Endothelial cell (in vitro differentiated cells): ENCODE results near the gene HABP2. TPM values are rescaled to one million over a fixed set of nuclear protein-coding genes. Genes with fewer than 3 reads are reported as not detected.

Source experiments
- DNase-seq: peaks from one replicate; pipeline ENCODE4 v3.0.0; 2021; ENCODE audit warnings: low spot score
- H3K27ac Mint-ChIP-seq: one replicate; pipeline ENCODE4 v1.8.0; 2021; ENCODE audit warnings: mixed read lengths, inconsistent platforms; ENCODE audit not compliant: unreplicated experiment
- H3K27me3 Mint-ChIP-seq: one replicate; pipeline ENCODE4 v1.8.0; 2021; ENCODE audit warnings: mild to moderate bottlenecking, moderate library complexity, mixed read lengths, inconsistent platforms; ENCODE audit not compliant: unreplicated experiment
- H3K36me3 Mint-ChIP-seq: one replicate; pipeline ENCODE4 v1.8.0; 2021; ENCODE audit warnings: mild to moderate bottlenecking, low read depth, mixed read lengths, inconsistent platforms; ENCODE audit not compliant: unreplicated experiment
- H3K4me1 Mint-ChIP-seq: one replicate; pipeline ENCODE4 v1.8.0; 2021; ENCODE audit warnings: mild to moderate bottlenecking, mixed read lengths, inconsistent platforms; ENCODE audit not compliant: unreplicated experiment
- H3K4me3 Mint-ChIP-seq: one replicate; pipeline ENCODE4 v1.8.0; 2021; ENCODE audit warnings: mild to moderate bottlenecking, mixed read lengths, inconsistent platforms; ENCODE audit not compliant: unreplicated experiment
- H3K9me3 Mint-ChIP-seq: one replicate; pipeline ENCODE4 v1.8.0; 2021; ENCODE audit warnings: mixed read lengths, inconsistent platforms; ENCODE audit not compliant: unreplicated experiment
- total RNA-seq: library from RNA; stranded (reverse); fragmentation: NEBNext Ultra II Directional; extraction: Animal tissue kit (Norgen Biotek cat#: 25700); gene quantifications from one replicate; pipeline ENCODE4 v1.2.1, GENCODE V29; 2021; ENCODE audit not compliant: unreplicated experiment
- TF ChIP-seq, protein P1 (sequence below): fragments of 200-600 bp; sonication (generic); IDR thresholded peaks from one replicate; pipeline ENCODE4 v1.5.0; 2021; ENCODE audit warnings: antibody characterized with exemption; ENCODE audit not compliant: unreplicated experiment

The HABP2 gene
- total RNA-seq, 1 donor from 2014 or later = not detected

GRCh38 chr10:113573368-113573767, 20.5 kb downstream of the HABP2 start:
- H3K27me3 Mint-ChIP-seq = peaks cover 2% of the 10 kb centered on the region

GRCh38 chr10:113576852-113577251, 24.0 kb downstream of the HABP2 start:
- H3K4me1 Mint-ChIP-seq = no peaks in the 10 kb centered on the region
- no peak overlapping the region for H3K4me3 Mint-ChIP-seq
- TF ChIP-seq, protein P1, sequence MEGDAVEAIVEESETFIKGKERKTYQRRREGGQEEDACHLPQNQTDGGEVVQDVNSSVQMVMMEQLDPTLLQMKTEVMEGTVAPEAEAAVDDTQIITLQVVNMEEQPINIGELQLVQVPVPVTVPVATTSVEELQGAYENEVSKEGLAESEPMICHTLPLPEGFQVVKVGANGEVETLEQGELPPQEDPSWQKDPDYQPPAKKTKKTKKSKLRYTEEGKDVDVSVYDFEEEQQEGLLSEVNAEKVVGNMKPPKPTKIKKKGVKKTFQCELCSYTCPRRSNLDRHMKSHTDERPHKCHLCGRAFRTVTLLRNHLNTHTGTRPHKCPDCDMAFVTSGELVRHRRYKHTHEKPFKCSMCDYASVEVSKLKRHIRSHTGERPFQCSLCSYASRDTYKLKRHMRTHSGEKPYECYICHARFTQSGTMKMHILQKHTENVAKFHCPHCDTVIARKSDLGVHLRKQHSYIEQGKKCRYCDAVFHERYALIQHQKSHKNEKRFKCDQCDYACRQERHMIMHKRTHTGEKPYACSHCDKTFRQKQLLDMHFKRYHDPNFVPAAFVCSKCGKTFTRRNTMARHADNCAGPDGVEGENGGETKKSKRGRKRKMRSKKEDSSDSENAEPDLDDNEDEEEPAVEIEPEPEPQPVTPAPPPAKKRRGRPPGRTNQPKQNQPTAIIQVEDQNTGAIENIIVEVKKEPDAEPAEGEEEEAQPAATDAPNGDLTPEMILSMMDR = no peak
- peak; percentile 60 for DNase-seq
- H3K27ac Mint-ChIP-seq = no peak overlapping the region
- H3K27me3 Mint-ChIP-seq = peaks cover 2% of the 10 kb centered on the region
- H3K9me3 Mint-ChIP-seq = no peaks in the 10 kb centered on the region
- H3K36me3 Mint-ChIP-seq = no peaks in the 10 kb centered on the region

More at GRCh38 chr10:113573368-113573767, 20.5 kb downstream of the HABP2 start:
- no peak overlapping the region for H3K27ac Mint-ChIP-seq
- H3K4me1 Mint-ChIP-seq = no peaks in the 10 kb centered on the region
- no peaks in the 10 kb centered on the region for H3K36me3 Mint-ChIP-seq
- no peaks in the 10 kb centered on the region for H3K9me3 Mint-ChIP-seq
- TF ChIP-seq, protein P1 = no peak
- H3K4me3 Mint-ChIP-seq = no peak overlapping the region
- DNase-seq = no peak

DNA sequence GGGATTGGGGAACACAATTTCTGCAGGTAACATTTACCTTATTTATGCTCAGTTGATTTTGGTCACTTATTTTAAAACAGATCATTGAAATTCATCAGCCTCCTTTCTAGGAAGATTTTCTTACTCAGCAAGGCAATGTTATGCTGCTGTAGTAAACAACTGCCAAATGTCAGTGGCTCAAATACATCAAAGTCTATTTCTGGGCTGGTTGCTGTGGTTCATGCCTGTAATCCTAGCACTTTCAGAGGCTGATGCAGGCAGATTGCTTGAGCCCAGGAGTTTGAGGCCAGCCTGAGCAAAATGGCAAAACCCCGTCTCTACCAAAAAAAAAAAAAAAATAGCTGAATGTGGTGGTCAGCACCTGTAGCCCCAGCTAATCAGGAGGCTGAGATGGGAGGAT, 25.9 kb downstream of the HABP2 start:
- TF ChIP-seq, protein P1 = no peak
- Mint-ChIP-seq H3K4me3 (no peak overlapping the region), H3K36me3 (no peaks in the 10 kb centered on the region), H3K27me3 (no peaks in the 10 kb centered on the region), H3K27ac (no peak overlapping the region), H3K9me3 (no peaks in the 10 kb centered on the region), H3K4me1 (no peaks in the 10 kb centered on the region)
- no peak for DNase-seq

DNA sequence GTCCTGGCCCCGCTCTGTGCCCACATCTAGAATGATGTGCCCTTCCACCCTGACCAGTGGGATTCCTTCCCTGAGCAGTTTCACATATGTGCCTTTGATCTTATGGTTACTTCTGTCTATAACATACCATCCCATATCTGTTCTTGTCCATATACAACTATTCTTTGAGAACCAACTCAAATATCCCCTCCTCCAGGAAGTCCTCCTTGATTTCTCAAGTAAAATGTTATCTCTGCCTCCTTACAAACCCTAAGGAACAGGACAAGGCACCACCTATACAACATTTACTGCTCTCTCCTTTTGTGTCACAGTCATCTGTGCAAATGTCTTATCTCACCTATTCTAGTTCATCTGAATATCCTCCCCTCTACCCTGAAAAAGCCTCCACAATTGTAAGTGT, 28.2 kb downstream of the HABP2 start:
- H3K27me3 Mint-ChIP-seq = no peaks in the 10 kb centered on the region

GRCh38 chr10:113583571-113583970, 30.7 kb downstream of the HABP2 start:
- Mint-ChIP-seq H3K36me3 (no peaks in the 10 kb centered on the region), H3K4me3 (no peak overlapping the region), H3K4me1 (no peaks in the 10 kb centered on the region), H3K27me3 (no peaks in the 10 kb centered on the region), H3K9me3 (no peaks in the 10 kb centered on the region), H3K27ac (no peak overlapping the region)
- TF ChIP-seq, protein P1 = no peak
- DNase-seq = no peak

More for the DNA sequence above, 28.2 kb downstream of the HABP2 start:
- Mint-ChIP-seq H3K4me3 (no peak overlapping the region), H3K27ac (no peak overlapping the region), H3K36me3 (no peaks in the 10 kb centered on the region), H3K4me1 (no peaks in the 10 kb centered on the region), H3K9me3 (no peaks in the 10 kb centered on the region)
- DNase-seq = no peak
- TF ChIP-seq, protein P1 = no peak
